Upper lobe of right lung (tissue), 1 donor: ENCODE data around the gene HDGFL2. TPM values are rescaled to one million over a fixed set of nuclear protein-coding genes. Genes with fewer than 3 reads are reported as not detected.
"Not testable (repeated sequence)": the region's sequence is repeated elsewhere in the genome, so short reads cannot be mapped to it uniquely, and the experiment has no call there.

Experiments
- ATAC-seq: fragments of 200-7000 bp; cut with Tn5 transposase; one replicate; pipeline ENCODE4 v1.9.1; 2020; ENCODE audit warnings: mild to moderate bottlenecking, moderate library complexity
- DNase-seq: peaks from one replicate; pipeline ENCODE4 v3.0.0-alpha.2; 2020
- H3K27ac ChIP-seq: fragments of 200-600 bp; one replicate; pipeline ENCODE4 v1.8.0; 2022
- H3K27me3 ChIP-seq: fragments of 200-600 bp; one replicate; pipeline ENCODE4 v1.8.0; 2022; ENCODE audit warnings: mild to moderate bottlenecking
- H3K36me3 ChIP-seq: fragments of 200-600 bp; one replicate; pipeline ENCODE4 v1.8.0; 2022
- H3K4me1 ChIP-seq: fragments of 200-600 bp; one replicate; pipeline ENCODE4 v1.8.0; 2022
- H3K4me3 ChIP-seq: fragments of 200-600 bp; one replicate; pipeline ENCODE4 v1.8.0; 2022; ENCODE audit warnings: mild to moderate bottlenecking
- H3K9me3 ChIP-seq: fragments of 200-600 bp; one replicate; pipeline ENCODE4 v1.8.0; 2022
- intact Hi-C: fragments of 100-400 bp; cut with DNase I; formaldehyde crosslinking; loops from one replicate; pipeline ENCODE4 v1.11.0; 2022
- total RNA-seq: library from RNA; stranded (reverse); fragmentation: NEBNext Ultra II Directional; extraction: Animal tissue kit (Norgen Biotek cat#: 25700); gene quantifications from one replicate; pipeline ENCODE4 v1.2.1, GENCODE V29; 2021
- TF ChIP-seq, protein P1 (sequence below): fragments of 200-600 bp; IDR thresholded peaks from one replicate; pipeline ENCODE4 v1.8.0; 2022; ENCODE audit warnings: antibody characterized with exemption
- donor health status: DM: no; HTN: yes; CAD: no; lungs with severe emphysema.

HDGFL2 gene
- total RNA-seq, 1 donor from 2014 or later, result 30.6 TPM

DNA sequence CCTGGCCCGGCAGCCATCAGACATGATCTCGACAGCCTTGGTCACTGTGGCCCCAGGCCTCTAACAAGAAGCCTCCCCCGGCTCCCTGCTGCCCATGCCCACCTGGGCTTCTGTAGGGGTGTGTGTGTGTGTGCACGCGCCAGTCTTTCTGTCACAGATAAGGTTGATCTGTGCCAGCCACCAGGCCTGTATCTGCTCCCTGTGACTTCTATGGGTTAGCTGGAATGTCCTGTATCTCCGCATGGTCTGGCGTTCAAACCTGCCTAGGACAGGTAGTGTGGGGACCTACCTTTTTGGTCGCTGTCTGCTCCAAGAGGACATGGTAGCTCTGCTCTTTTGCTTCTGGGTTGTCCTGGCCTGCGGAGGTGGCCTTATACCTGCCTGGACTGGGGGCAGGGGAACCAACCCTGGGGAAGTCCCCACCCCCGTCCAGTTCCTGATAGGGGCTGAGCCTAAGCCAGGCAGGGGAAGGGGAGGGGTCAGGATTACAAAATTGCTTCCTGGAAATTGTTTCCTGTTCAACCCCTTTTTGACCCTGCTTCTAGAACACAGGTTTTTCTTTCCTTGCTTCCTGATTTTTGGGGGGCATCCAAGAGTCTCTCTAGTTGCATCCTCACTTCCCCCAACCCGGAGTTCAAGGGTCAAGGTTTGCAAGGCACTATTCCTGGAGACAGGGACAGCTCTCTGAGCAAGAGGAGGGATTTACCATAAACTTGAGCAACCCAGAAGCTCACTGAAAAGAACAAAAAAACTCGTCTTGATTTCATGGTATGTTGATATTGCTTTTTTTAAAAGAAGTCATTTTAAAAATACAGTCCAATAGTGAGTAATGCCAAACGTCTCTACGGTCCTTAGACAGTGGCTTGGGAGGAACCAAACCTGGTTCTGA, 67.8 kb downstream of the HDGFL2 start, which contains the start of gene LRG1:
Gene LRG1 (minus strand): TSS at position 344 of the 889 bp plus-strand sequence. CDS start 23 bp downstream, at position 321.
- H3K36me3 ChIP-seq, result no peaks in the 10 kb centered on the region
- peak; percentile 89 for ATAC-seq
- TF ChIP-seq, protein P1, sequence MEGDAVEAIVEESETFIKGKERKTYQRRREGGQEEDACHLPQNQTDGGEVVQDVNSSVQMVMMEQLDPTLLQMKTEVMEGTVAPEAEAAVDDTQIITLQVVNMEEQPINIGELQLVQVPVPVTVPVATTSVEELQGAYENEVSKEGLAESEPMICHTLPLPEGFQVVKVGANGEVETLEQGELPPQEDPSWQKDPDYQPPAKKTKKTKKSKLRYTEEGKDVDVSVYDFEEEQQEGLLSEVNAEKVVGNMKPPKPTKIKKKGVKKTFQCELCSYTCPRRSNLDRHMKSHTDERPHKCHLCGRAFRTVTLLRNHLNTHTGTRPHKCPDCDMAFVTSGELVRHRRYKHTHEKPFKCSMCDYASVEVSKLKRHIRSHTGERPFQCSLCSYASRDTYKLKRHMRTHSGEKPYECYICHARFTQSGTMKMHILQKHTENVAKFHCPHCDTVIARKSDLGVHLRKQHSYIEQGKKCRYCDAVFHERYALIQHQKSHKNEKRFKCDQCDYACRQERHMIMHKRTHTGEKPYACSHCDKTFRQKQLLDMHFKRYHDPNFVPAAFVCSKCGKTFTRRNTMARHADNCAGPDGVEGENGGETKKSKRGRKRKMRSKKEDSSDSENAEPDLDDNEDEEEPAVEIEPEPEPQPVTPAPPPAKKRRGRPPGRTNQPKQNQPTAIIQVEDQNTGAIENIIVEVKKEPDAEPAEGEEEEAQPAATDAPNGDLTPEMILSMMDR, result no peak
- no peaks in the 10 kb centered on the region for H3K27me3 ChIP-seq
- peak within 1 kb of the TSS; percentile 40 for H3K4me3 ChIP-seq
- intact Hi-C loops, result no loop called here
- DNase-seq, result peak; percentile 90
- peak within 1 kb of the TSS; percentile 70 for H3K27ac ChIP-seq
- peaks cover 18% of the 10 kb centered on the region for H3K4me1 ChIP-seq
- H3K9me3 ChIP-seq, result no peaks in the 10 kb centered on the region

DNA sequence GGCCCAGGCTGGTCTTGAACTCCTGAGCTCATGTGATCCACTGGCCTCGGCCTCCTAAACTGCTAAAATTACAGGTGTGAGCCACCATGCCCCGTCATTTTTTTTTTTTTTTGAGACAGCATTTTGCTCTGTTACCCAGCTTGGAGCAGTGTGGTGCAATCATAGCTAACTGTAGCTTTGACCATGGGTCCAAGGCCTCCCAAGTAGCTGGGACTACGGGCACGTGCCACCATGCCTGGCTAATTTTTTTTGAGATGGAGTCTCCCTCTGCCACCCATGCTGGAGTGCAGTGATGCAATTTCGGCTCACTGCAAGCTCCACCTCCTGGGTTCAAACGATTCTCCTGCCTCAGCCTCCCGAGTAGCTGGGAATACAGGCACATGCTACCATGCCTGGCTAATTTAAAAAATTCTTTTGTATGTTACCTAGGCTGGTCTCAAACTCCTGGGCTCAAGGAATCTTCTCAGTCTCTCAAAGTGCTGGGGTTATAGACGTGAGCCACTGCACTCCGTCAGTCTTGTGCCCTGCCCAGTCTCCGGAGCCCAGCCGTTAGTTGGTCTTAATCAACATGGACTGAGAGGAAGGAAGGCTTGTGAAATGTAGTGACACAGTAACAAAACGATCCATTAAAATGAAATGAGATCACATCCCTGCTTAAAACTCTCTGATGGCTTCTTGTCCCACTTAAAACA, 69.2 kb downstream of the HDGFL2 start:
- Histone ChIP-seq H3K27ac (no peak overlapping the region), H3K4me1 (peaks cover 7% of the 10 kb centered on the region), H3K4me3 (no peak overlapping the region), H3K9me3 (no peaks in the 10 kb centered on the region), H3K27me3 (no peaks in the 10 kb centered on the region), H3K36me3 (no peaks in the 10 kb centered on the region)
- DNase-seq, result no peak
- TF ChIP-seq, protein P1, result no peak
- intact Hi-C loops, result no loop called here
- ATAC-seq, result peak; percentile 27

DNA sequence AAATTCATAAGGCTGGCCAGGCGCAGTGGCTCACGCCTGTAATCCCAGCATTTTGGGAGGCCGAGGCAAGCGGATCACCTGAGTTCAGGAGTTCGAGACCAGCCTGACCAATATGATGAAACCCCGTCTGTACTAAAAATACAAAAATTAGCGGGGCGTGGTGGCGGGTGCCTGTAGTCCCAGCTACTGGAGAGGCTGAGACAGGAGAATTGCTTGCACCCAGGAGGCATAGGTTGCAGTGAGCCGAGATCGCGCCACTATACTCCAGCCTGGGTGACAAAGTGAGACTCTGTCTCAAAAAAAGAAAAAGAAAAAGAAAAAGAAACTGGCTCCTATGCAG, 69.7 kb downstream of the HDGFL2 start:
- not testable (repeated sequence) for DNase-seq

DNA sequence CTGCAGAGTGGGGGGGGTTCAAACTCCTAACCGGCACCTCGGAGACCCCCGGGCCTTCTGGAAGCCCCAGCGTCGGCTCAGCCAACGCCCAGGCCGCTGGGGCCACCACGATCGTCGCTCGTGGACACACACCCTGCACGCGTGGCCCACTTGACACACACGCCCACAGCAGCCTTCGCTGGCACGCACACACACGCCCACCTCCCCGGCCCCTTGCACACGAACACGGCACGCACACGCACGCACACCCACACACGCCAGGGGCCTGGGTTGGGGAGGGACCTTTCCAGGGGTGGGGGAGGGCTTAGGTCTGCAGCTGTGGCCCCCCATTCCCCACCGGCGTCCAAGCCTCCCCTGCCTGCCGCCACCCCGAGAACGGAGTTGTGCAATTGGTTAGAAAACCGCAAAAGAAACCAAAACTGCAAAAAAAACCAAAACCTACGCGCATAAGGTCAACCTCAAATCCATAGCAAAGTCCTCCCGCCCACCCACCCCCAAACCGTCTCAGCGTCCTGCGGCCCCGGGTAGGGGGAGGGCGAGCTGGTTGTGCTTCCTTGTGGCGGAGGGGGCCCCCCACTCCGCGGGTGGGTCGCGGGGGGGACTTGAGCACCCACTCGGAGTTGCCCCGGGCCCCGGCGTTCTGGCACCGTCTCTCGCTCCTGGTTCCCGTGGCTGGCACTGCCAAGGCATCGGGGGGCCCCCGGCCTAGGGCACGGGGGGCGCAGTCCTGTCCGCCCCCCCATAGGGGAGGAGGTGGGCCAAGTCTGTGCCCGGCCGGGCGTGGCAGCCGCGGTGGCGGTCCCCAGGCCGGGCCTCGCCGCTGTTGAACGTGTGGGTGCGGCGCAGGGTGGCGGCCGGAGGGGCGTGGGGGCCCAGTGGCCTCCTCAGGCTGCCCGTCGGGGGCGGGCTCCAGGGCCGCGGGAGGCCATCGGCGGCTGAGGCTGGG, 71.1 kb downstream of the HDGFL2 start:
- Histone ChIP-seq H3K9me3 (no peaks in the 10 kb centered on the region), H3K27ac (no peak overlapping the region), H3K4me1 (peaks cover 4% of the 10 kb centered on the region), H3K27me3 (no peaks in the 10 kb centered on the region), H3K36me3 (no peaks in the 10 kb centered on the region), H3K4me3 (no peak overlapping the region)
- intact Hi-C loops, result no loop called here
- TF ChIP-seq, protein P1, result no peak
- DNase-seq, result no peak
- ATAC-seq, result no peak

More for the DNA sequence above, 69.7 kb downstream of the HDGFL2 start:
- H3K27me3 ChIP-seq, H3K4me3 ChIP-seq, H3K9me3 ChIP-seq, H3K36me3 ChIP-seq, H3K4me1 ChIP-seq, ATAC-seq, H3K27ac ChIP-seq, intact Hi-C loops: not testable (repeated sequence)

DNA sequence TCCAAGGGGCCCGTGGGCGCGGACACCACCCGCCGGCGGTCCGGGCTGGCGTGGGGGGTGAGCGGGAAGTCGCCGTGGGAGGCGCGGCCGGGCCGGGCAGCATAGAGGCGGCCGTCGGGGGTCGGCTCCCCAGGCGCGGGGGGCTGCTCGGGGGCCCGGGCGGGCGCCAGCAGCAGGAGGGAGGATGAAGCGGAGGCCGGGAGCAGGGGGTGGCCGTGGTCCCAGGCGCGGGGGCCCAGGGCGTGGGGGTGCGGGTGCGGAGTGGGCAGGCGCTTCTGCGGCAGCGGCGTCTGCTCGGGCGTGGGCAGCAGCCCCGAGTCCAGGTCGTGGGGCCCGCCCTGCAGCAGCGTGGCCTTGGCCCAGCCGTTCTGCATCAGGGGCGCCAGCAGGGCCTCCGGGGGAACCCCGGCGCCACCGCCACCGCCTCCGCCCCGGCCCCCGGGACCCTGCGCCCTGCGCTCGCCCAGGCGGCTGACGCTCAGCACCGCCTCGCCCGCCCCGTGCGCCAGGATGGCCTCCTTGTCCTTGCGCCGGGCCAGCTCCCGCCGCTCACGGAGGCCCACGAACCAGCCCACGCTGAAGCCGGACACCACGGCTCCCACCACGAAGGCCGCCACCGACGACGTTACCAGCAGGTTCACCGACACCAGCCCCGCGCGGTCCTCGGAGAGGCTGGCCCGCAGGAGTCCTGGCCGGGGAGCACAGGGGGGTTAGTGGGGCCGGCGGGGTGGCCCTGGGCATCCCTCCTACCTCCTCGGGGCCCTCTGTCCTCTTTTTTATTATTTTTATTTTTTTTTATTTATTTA, 71.9 kb downstream of the HDGFL2 start:
- Histone ChIP-seq H3K9me3 (no peaks in the 10 kb centered on the region), H3K4me1 (peaks cover 4% of the 10 kb centered on the region), H3K36me3 (no peaks in the 10 kb centered on the region), H3K4me3 (no peak overlapping the region), H3K27me3 (no peaks in the 10 kb centered on the region), H3K27ac (no peak overlapping the region)
- ATAC-seq (no peak), DNase-seq (no peak)
- intact Hi-C loops, result no loop called here
- TF ChIP-seq, protein P1, result no peak
